Measurements from ENCODE around the gene WBP11. TPM values are rescaled to one million over a fixed set of nuclear protein-coding genes. Genes with fewer than 3 reads are reported as not detected.
A peak's percentile ranks its signal among the peaks of the same experiment; 100 is the strongest.
"Not testable (repeated sequence)": the region's sequence is repeated elsewhere in the genome, so short reads cannot be mapped to it uniquely, and the experiment has no call there.

WBP11 gene
- total RNA-seq, 1 donor from 2014 or later = 86.3 TPM

- Mint-ChIP-seq H3K4me3 (peak overlapping the region; percentile 6), H3K4me1 (ENCODE audit: unreplicated experiment) (no peaks in the 10 kb centered on the region), H3K27ac (peak overlapping the region; percentile 35), H3K9me3 (no peaks in the 10 kb centered on the region), H3K27me3 (no peaks in the 10 kb centered on the region), H3K36me3 (peaks cover 21% of the 10 kb centered on the region)
- no peak for DNase-seq (ENCODE audit: extremely low spot score, unreplicated experiment)
- peak; percentile 75 for TF ChIP-seq CTCF (conservative IDR thresholded peaks at IDR 0.05)
Observed at GRCh38 chr12:14756334-14757143, 46.7 kb downstream of the WBP11 start.

DNA sequence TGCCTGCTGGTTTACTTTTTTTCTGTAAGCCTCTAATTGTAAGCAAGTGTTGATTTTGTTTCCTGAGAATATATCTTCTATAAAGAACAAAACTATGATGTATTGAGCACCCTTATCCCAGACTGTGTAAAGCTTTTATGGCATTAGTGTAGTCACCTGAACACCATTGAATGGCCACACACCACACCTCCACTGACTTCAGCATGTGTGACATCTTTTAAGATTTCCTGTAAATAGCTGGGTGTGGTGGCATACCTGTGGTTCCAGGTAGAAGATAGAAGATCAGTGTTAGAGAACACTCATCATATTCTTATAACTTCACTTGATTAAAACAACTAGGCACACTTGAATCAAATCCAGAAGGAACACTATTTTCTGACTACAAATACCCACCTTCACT, 51.3 kb downstream of the WBP11 start:
- H3K27me3 Mint-ChIP-seq = no peaks in the 10 kb centered on the region
- no peak for TF ChIP-seq CTCF (conservative IDR thresholded peaks at IDR 0.05)
- no peak for DNase-seq (ENCODE audit: extremely low spot score, unreplicated experiment)
- H3K4me3 Mint-ChIP-seq = no peak overlapping the region
- H3K36me3 Mint-ChIP-seq = peaks cover 12% of the 10 kb centered on the region
- H3K4me1 Mint-ChIP-seq (ENCODE audit: unreplicated experiment) = no peaks in the 10 kb centered on the region
- no peaks in the 10 kb centered on the region for H3K9me3 Mint-ChIP-seq
- peak overlapping the region; percentile 0 for H3K27ac Mint-ChIP-seq

GRCh38 chr12:14743061-14743460, 60.2 kb downstream of the WBP11 start:
- Mint-ChIP-seq H3K9me3 (no peaks in the 10 kb centered on the region), H3K27me3 (no peaks in the 10 kb centered on the region), H3K4me3 (no peak overlapping the region), H3K27ac (no peak overlapping the region), H3K36me3 (peaks cover 26% of the 10 kb centered on the region), H3K4me1 (ENCODE audit: unreplicated experiment) (no peaks in the 10 kb centered on the region)
- no peak for TF ChIP-seq CTCF (conservative IDR thresholded peaks at IDR 0.05)
- no peak for DNase-seq (ENCODE audit: extremely low spot score, unreplicated experiment)

DNA sequence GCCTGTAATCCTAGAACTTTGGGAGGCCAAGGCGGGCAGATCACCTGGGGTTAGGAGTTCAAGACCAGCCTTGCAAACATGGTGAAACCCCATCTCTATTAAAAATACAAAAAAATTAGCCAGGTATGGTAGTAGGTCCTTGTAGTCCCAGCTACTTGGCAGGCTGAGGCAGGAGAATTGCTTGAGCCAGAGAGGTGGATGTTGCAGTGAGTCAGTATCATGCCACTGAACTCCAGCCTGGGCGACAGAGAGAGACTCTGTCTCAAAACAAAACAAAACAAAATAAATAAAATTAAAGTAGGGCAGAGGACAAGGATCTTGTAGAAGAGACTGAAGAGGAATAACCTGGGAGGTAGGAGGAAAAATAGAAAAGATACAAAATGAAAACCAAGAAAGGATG, 61.3 kb downstream of the WBP11 start:
- Mint-ChIP-seq H3K4me1 (ENCODE audit: unreplicated experiment) (no peaks in the 10 kb centered on the region), H3K4me3 (no peak overlapping the region), H3K27me3 (no peaks in the 10 kb centered on the region), H3K36me3 (peaks cover 19% of the 10 kb centered on the region), H3K27ac (no peak overlapping the region), H3K9me3 (no peaks in the 10 kb centered on the region)
- no peak for DNase-seq (ENCODE audit: extremely low spot score, unreplicated experiment)
- TF ChIP-seq CTCF (conservative IDR thresholded peaks at IDR 0.05) = no peak

DNA sequence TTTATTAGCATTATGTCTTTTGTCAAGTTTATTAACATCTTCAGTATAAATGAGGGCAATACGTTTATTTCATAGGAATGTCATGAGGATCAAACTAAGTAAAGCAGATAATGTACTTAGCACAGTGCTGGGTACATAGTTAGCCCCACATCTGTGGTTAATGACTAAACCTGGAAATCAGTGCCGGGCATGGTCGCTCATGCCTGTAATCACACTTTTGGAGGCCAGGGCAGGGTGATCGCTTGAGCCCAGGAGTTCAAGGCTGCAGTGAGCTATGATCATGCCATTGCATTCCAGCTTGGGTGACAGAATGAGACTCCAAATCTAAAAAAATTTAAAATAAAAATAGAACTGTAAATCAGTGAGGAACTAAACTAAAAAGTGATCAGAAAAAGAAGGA, 62.1 kb downstream of the WBP11 start:
- Mint-ChIP-seq H3K9me3 (no peaks in the 10 kb centered on the region), H3K36me3 (peaks cover 19% of the 10 kb centered on the region), H3K27ac (no peak overlapping the region), H3K4me1 (ENCODE audit: unreplicated experiment) (no peaks in the 10 kb centered on the region), H3K27me3 (no peaks in the 10 kb centered on the region), H3K4me3 (no peak overlapping the region)
- no peak for TF ChIP-seq CTCF (conservative IDR thresholded peaks at IDR 0.05)
- no peak for DNase-seq (ENCODE audit: extremely low spot score, unreplicated experiment)

GRCh38 chr12:14736441-14736840, 66.8 kb downstream of the WBP11 start:
- not testable (repeated sequence) for H3K4me3 Mint-ChIP-seq; H3K9me3 Mint-ChIP-seq; H3K27me3 Mint-ChIP-seq; H3K36me3 Mint-ChIP-seq; DNase-seq (ENCODE audit: extremely low spot score, unreplicated experiment); H3K27ac Mint-ChIP-seq; H3K4me1 Mint-ChIP-seq (ENCODE audit: unreplicated experiment)

Other genes with a start within 250 kb of the WBP11 start
- 21.1 and 30.5 TPM in 2 replicates for gene PLBD1, start 235.6 kb downstream of the WBP11 start, total RNA-seq (ENCODE audit: low replicate concordance)
- 2.1 and 21.2 TPM in 2 replicates for gene GUCY2C, start 106.9 kb downstream of the WBP11 start, total RNA-seq (ENCODE audit: low replicate concordance)
- 1.9 and 2.7 TPM in 2 replicates for gene C12orf60, start 192 bp upstream of the WBP11 start, total RNA-seq (ENCODE audit: low replicate concordance)
- gene SMCO3, start 10.7 kb upstream of the WBP11 start, total RNA-seq (ENCODE audit: low replicate concordance) = not detected in 2 replicates
- 0.22 and 0.81 TPM in 2 replicates for gene ART4, start 40.0 kb upstream of the WBP11 start, total RNA-seq (ENCODE audit: low replicate concordance)
- gene MGP, start 82.4 kb upstream of the WBP11 start, total RNA-seq (ENCODE audit: low replicate concordance) = 5.4 and 41.1 TPM in 2 replicates
- 12.4 and 42.3 TPM in 2 replicates for gene ERP27, start 135.1 kb upstream of the WBP11 start, total RNA-seq (ENCODE audit: low replicate concordance)
- gene ARHGDIB, start 158.1 kb upstream of the WBP11 start, total RNA-seq (ENCODE audit: low replicate concordance) = 17.0 and 60.8 TPM in 2 replicates
- gene PDE6H, start 169.6 kb upstream of the WBP11 start, total RNA-seq (ENCODE audit: low replicate concordance) = not detected in 2 replicates